ENCODE results near the gene SMIM29.

Gene SMIM29

GRCh38 chr6:34206726-34207125, 42.1 kb downstream of the SMIM29 start:
- TF ChIP-seq, protein P1, sequence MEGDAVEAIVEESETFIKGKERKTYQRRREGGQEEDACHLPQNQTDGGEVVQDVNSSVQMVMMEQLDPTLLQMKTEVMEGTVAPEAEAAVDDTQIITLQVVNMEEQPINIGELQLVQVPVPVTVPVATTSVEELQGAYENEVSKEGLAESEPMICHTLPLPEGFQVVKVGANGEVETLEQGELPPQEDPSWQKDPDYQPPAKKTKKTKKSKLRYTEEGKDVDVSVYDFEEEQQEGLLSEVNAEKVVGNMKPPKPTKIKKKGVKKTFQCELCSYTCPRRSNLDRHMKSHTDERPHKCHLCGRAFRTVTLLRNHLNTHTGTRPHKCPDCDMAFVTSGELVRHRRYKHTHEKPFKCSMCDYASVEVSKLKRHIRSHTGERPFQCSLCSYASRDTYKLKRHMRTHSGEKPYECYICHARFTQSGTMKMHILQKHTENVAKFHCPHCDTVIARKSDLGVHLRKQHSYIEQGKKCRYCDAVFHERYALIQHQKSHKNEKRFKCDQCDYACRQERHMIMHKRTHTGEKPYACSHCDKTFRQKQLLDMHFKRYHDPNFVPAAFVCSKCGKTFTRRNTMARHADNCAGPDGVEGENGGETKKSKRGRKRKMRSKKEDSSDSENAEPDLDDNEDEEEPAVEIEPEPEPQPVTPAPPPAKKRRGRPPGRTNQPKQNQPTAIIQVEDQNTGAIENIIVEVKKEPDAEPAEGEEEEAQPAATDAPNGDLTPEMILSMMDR (IDR thresholded peaks at IDR 0.05) = no peak

GRCh38 chr6:34205916-34206315, 42.9 kb downstream of the SMIM29 start:
- TF ChIP-seq, protein P1 (IDR thresholded peaks at IDR 0.05) = no peak

DNA sequence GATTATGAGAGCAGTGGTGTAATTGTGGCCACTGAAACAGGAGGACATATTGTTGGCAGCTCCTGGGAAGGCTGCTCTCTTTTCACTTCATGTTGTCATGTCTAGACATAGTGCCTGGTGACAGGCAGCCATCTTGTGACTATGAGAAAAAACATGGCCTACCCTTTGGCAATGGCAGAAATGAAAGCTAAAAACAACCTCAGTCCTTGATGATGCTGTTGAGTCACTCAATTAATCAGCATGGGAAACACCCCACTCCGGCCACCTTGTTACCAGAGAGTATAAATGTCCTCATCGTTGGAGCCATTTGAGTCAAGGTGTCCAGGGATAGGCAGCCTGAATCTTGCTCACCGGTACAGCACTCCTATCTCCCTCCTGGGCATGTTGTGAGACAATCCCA, 43.3 kb downstream of the SMIM29 start:
- TF ChIP-seq, protein P1 (IDR thresholded peaks at IDR 0.05) = no peak

DNA sequence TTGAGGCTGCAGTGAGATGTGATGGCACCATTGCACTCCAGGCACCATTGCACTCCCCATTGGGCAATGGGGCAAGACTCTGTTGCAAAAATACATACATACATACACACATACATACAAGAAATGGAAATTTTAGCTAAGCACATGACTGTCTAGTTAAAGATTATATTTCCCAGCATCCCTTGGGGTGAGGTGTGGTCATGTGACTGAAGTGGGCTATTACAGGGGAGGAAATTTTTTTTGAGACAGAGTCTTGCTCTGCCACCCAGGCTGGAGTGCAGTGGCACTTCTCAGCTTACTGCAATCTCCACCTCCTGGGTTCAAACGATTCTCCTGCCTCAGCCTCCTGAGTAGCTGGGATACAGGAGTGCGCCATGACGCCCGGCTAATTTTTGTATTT, 44.1 kb downstream of the SMIM29 start:
- TF ChIP-seq, protein P1 (IDR thresholded peaks at IDR 0.05) = no peak

GRCh38 chr6:34202329-34203201, 46.2 kb downstream of the SMIM29 start:
- TF ChIP-seq, protein P1 (IDR thresholded peaks at IDR 0.05) = no peak

- TF ChIP-seq, protein P1 (IDR thresholded peaks at IDR 0.05) = no peak
Observed at GRCh38 chr6:34201455-34202107, 47.2 kb downstream of the SMIM29 start.

DNA sequence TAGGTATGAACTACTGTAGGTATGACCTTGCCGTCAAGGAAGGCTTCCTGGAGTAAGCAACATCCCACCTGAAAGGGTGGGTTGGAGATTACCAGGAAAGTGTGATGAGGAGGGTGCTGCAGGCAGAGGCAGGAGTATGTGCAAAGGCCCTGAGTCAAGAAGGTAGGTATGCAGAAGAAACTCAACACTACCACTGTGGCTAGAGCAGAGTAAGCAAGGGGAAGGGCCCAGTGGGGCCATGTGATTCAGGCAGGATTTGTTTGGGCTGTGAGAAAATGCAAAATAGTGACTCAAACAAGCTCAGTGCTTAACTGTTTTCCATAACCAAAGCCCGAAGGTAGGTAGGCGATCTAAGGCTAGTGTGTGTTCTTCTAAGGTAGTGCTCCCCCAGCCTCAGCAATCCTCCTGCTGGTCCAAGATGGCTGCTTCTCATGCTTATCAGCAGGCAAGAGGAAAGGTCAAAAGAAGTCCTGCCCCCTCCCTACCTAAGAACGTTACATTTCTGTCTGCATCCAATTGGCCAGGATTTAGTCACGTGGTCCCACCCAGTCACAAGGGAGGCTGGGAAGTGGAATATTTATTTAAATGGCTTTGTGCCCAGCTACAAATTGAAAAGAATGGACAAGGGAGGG, 48.4 kb downstream of the SMIM29 start:
- TF ChIP-seq, protein P1 (IDR thresholded peaks at IDR 0.05) = no peak
